GM21360 (cell line): ENCODE results near the gene KDM4B.

Experiments
- ATAC-seq: cut with Tn5 transposase; IDR thresholded peaks from one replicate; pipeline ENCODE4 v1.9.1; 2021; ENCODE audit warnings: mild to moderate bottlenecking, moderate library complexity; ENCODE audit not compliant: unreplicated experiment

The KDM4B gene

DNA sequence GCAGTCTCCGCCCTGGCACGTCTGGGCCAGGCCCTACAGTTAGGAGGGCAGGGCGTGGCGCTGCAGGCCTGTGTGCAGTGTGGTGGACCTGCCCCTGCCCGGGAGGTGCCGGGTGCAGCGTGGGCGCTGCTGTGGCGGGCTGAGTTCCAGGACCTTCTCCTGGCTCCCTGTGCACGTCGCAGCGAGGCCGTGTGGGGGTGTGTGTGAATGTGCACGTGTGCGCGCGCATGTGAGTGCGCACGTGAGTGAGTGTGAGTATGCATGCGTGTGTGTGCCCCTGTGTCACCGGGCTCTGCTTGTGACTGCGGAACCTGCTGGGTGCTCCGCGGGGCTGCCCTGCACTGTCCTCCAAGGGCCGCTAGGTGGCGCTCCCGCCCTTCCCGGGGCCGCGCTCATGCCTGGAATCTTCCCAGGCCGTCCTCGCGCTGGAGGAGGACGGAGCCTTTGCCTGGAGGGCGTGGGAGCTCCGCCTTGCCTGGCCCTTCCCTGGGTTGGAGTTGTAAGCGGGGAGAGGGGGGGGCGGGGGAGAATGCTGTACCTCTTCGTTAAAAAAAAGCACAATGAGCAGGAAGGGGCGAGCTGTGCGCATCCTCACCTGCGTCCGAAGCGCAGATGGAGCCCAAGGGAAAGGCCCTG, 79.3 kb downstream of the KDM4B start:
- no peak for ATAC-seq

GRCh38 chr19:5048727-5049553, 80.0 kb downstream of the KDM4B start:
- no peak for ATAC-seq

DNA sequence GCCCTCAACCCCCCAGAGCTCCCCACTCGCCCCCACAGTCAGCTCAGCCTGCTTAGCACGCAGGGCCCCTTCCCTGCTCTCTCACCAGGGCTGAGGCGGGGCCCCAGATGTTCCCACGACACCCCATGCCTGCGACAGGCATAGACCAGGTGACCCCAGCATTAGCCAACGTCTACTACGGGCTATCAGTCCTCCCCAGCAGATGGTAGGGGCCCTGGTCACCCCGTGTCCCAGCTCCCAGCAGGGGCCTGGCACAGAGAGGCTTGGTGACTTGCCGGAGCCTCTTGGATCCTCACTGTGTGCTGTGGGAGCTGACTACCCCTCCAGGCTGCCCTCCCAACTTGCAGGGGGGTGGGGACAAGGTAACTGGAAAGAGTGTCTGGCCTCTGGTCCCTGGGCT, 80.6 kb downstream of the KDM4B start:
- ATAC-seq: no peak

DNA sequence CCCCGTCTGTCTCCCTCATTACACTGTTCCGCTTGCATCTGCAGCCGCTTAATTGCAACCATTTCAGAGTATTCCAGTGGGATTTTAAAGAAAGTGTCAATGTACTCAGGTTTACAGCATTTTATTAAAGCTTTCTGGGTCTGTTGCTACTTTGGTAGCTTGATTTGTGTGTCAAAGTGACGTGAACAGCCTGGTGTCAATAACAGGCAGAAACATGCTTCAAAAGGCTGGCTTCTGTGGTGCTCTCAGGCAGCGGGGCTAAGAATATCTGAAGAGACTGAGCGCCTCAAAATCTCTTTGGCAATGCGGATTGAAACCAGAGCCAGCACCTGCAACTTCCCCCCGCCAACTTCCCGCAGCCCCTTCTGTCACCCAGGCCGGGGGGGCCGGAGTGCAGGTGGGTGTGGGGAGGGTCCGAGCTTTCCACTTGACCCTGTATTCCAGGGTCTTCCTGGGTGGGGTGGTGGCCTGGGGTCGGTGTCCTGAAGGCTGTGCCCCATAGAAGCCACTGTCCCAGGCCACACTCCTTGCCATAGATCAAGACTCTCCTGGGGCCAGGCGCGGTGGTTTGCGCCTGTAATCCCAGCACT, 81.2 kb downstream of the KDM4B start:
- ATAC-seq: no peak

DNA sequence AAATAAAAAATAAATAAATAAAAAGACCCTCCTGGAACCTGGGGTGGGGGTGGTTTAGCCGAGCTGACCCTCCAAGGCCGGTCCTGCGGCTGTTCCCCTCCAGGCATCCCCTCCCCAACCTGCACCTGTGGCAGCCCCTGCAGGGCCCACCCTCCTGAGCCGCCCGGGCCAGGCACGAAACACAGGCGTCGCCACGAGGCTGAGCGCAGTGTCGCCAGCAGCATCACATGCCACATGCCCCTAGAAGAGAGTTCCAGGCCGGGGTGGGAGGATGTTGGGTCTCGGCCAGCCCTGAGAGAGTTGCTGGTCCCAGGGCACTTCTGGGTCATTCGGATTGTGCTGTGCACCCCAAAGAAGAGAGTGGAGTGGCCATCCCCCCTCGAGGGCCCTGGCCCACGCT, 82.0 kb downstream of the KDM4B start:
- no peak for ATAC-seq

DNA sequence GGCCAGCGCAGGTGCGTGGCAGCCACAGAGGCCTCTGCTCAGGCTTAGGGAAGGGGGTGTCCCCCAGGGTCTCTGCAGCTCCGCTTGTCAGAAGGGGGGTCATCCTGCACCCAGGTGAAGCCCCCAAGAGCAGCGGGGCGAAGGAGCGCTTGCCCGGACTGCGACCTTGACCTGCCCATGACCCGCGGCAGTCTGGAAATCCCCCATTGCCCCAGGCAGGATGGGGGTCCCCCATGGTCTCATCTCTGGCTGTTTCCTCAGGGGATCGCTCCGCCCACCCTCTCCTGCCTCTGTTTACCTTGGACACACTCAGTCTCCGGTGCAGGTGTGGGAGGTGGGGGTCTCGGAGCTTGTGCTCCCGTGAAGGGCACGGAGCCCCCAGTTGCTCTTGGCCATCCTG, 82.7 kb downstream of the KDM4B start:
- no peak for ATAC-seq

DNA sequence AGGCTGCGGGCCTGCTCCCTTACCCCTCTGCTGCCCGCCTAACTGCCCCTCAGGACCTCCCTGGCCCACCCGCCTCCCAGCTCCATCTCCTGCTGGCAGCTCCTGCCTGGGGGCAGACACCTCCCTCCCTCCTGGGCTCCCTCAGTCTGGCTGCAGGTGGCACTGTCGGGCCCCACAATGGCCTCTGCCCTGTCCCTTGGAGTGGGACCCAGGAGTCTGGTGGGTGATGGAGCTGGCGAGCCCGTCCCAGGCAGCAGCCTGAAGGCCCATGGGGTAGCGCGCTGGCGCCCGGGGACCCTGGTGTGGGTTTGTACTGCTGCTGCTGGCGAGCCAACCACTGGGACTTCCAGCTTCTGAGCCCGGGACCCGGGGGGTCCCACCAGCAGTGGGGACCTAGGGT, 83.6 kb downstream of the KDM4B start:
- ATAC-seq: no peak

DNA sequence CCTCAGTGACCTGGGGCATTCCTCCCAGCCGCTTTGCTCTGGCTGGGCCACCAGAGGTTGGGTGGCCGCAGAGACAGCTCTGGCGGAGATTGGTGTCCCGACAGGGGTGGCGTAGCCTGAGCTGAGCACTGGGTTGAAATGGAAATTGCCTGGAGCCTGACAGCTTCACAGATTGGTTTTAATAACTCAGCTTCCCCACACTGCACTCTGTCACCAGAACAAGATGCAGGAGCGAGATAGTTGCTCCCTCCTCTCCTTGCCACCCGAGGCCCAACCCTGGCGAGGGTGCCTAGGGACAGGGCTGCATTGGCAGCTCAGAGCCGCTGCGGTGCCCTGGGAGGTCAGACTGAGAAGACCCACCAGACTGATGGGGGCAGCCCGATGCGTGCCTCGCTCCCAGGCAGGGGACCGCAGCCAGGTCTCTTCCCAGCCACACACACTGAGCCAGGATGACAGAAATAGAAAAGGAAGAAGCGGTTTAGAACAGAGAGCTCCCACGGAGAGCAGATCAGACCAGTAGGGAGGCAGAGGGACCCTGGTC, 84.1 kb downstream of the KDM4B start:
- no peak for ATAC-seq

DNA sequence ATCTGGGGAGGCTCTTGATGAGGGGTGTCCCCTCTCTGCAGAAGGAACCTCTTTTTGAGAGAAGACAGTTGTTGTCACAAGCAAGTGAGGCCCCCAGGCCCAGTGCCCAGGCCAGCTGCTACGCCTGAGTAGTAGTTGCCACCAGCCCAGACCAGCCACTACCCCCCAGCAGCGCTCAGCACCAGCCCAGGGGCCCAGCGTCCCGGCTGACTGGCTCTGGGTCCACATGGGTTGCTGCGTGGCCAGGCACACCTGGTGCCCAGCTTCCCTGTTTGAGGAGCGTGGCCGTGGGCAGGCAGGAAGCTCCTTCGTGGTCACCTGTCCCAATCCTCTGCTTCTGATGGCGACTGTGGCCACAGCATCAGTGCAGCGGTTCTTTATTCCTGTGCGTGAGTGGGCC, 84.7 kb downstream of the KDM4B start:
- no peak for ATAC-seq

DNA sequence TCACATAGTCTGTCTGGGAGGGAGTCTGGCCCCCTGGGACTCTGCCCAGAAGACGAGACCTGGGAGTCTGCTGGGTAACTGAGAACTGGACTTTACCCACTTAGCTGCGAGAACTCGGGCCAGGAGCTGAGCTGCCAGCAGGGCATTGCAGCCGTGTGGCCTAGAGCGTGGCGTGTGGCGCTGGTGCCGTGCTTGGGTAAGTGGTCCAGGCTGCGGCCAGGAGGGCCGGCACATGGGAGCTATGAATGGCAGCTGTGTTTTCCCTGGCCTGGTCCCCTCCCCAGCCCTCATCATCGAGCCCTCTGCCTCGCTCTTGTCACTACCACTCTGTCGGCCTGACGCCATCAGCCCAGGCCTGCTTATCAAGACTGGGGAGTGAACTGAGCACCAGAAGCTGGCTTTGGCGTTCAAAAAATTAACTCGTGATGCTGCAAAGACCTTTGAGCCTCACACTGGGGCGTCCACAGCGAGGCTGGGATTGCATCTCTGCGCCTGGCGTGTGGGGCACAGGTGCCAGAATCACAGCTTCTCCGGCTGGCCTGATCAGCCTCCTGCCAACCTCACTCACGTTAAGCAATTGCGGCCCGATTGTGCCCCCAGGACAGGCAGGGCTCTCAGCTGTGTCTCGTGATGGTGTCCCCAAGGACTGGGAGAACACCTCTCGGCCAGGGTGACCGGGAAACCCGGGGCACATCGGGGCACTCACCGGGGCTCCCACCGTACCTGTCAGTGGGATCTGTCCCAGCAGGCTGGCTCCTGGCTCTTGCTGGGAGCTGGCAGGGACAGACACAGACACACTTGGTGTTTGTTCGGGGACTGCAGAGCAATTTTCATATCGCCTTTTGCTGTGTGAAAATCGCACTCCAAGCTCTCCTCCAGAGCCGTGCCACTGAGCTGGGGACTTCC, 85.9 kb downstream of the KDM4B start:
- ATAC-seq: no peak

DNA sequence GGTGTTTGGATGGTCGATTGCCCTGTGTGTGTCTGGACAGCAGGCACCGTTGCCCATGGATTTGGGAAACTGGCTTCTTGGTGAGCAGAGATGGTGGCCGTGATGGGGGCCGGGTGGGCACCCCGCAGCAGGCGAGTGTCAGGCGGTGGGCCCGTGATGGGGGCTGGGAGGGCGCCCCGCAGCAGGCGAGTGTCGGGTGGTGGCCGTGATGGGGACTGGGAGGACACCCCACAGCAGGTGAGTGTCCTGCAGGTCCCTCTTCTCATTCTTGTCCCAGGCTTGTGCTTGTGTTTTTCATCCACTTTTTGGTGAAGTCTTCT, 86.5 kb downstream of the KDM4B start:
- ATAC-seq: no peak

DNA sequence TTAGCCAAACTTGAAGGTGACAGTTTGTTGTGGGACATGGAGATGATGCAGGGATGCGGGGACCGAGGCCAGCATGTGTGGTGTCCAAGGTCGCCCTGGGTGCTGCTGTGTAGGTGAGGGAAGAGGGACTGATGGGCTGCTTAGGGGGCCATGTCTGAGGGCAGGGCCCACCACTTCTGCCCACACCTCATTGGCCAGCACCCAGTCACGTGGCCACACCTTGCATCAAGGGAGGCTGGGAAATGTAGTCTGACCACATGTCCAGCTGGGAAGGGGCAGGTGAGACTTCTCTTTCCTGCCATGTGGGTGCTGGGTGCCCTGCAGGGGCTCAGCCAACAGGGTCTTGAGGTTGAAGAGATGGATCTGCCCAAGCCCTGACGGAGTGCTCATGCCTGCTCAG, 88.9 kb downstream of the KDM4B start:
- no peak for ATAC-seq

- ATAC-seq: no peak
Observed at GRCh38 chr19:5058521-5059212, 89.8 kb downstream of the KDM4B start.

GRCh38 chr19:5059213-5059574, 90.3 kb downstream of the KDM4B start:
- no peak for ATAC-seq

- ATAC-seq: no peak
Observed at GRCh38 chr19:5059793-5060192, 90.9 kb downstream of the KDM4B start.

- ATAC-seq: no peak
Observed at GRCh38 chr19:5062195-5062594, 93.3 kb downstream of the KDM4B start.

GRCh38 chr19:5062799-5063198, 93.9 kb downstream of the KDM4B start:
- ATAC-seq: no peak

GRCh38 chr19:5063873-5064645, 95.1 kb downstream of the KDM4B start:
- ATAC-seq: no peak

DNA sequence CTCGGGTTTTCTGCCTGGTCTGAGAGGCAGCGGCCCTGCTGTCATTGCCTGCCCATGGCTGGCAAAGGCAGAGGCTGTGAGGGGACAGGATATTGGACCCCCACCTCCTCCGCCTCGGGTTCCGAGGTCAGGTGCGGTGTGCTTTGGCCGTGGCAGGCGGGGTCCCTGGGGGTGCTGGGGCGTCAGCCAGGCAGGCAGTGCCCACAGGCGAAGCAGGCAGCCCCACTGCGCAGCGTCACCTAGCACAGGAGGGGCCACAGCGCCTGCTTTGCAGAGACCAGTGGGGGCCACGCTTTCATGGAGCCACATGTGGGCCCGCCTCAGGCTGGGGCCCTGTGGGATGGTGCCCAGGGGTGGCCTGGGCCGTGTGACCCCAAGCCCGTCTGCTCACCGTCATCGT, 96.0 kb downstream of the KDM4B start:
- ATAC-seq: no peak

DNA sequence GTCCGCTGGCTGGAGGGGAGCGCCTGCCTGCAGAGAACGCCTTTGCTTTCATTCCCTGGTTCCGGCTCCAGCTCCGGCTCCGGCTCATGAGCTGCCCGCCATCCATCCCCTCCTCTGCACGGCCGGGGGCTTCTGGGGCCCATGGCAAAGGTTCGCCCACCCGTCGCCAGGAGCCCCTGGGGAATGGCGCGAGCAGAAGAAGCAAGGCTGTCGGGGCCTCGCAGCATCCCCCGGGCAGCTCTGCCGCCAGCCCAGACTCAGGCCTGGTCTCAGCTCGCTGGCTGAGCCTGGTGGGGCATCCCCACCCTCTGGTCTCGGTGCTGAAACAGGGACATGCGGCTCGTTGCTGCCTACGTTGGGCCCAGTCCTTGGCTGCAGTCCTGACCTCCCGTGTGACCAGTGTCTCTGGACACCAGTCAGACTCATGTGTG, 96.8 kb downstream of the KDM4B start:
- ATAC-seq: no peak
